C4-2B (cell line): ENCODE results near the gene ZNF592.

ENCODE experiments used
- CTCF ChIP-seq: fragments of 450-650 bp; conservative IDR thresholded peaks from 2 replicates; pipeline ENCODE4 v1.5.1; 2017; ENCODE audit warnings: mild to moderate bottlenecking
- ZFX ChIP-seq: fragments of 450-650 bp; IDR thresholded peaks from 2 replicates; pipeline ENCODE4 v1.6.1; 2017

- TF ChIP-seq CTCF: no peak
- TF ChIP-seq ZFX: no peak
These were observed 97.9 kb downstream of the ZNF592 start for GRCh38 chr15:84846269-84846668.
